Activated T-cell treated with anti-CD3 and anti-CD28 coated beads, Interleukin-2, amount 50 U/mL, for 24 hours (primary cell): ENCODE measurements around the gene GRM7.

Source experiments
- DNase-seq: peaks from one replicate; pipeline ENCODE4 v3.0.0-alpha.2; 2020
- H3K27ac Mint-ChIP-seq: 2 replicates; pipeline ENCODE4 v1.8.0; 2020; ENCODE audit warnings: mild to moderate bottlenecking, mixed read lengths
- H3K27me3 Mint-ChIP-seq: 2 replicates; pipeline ENCODE4 v1.8.0; 2020; ENCODE audit warnings: mixed read lengths
- H3K36me3 Mint-ChIP-seq: 2 replicates; pipeline ENCODE4 v1.8.0; 2020; ENCODE audit warnings: low read depth, mixed read lengths
- H3K4me1 Mint-ChIP-seq: 2 replicates; pipeline ENCODE4 v1.8.0; 2020; ENCODE audit warnings: low read depth, mixed read lengths
- H3K4me3 Mint-ChIP-seq: 2 replicates; pipeline ENCODE4 v1.8.0; 2020; ENCODE audit warnings: mild to moderate bottlenecking, moderate library complexity, mixed read lengths
- H3K9me3 Mint-ChIP-seq: 2 replicates; pipeline ENCODE4 v1.8.0; 2020; ENCODE audit warnings: mixed read lengths

Gene GRM7

GRCh38 chr3:6860954-6861624 is at the start of gene GRM7:
Gene GRM7, plus strand, starts transcription at chr3:6861115.
- H3K27ac Mint-ChIP-seq: no peak within 1 kb of the TSS

GRCh38 chr3:6821411-6821810 is 39.5 kb upstream of the GRM7 start:
- H3K27me3 Mint-ChIP-seq: no peaks in the 10 kb centered on the region
- peaks cover 2% of the 10 kb centered on the region for H3K9me3 Mint-ChIP-seq
- H3K4me1 Mint-ChIP-seq: no peaks in the 10 kb centered on the region
- no peaks in the 10 kb centered on the region for H3K36me3 Mint-ChIP-seq
- H3K27ac Mint-ChIP-seq: no peak overlapping the region
- DNase-seq: no peak
- H3K4me3 Mint-ChIP-seq: no peak overlapping the region

More at GRCh38 chr3:6860954-6861624, at the start of gene GRM7:
- Mint-ChIP-seq H3K4me3 (no peak within 1 kb of the TSS), H3K4me1 (peaks cover 1% of the 10 kb centered on the region), H3K36me3 (no peaks in the 10 kb centered on the region), H3K9me3 (no peaks in the 10 kb centered on the region), H3K27me3 (peaks cover 37% of the 10 kb centered on the region)
- no peak for DNase-seq

- H3K27me3 Mint-ChIP-seq: no peaks in the 10 kb centered on the region
- H3K4me1 Mint-ChIP-seq: no peaks in the 10 kb centered on the region
- no peak overlapping the region for H3K4me3 Mint-ChIP-seq
- no peak for DNase-seq
- no peaks in the 10 kb centered on the region for H3K9me3 Mint-ChIP-seq
- H3K36me3 Mint-ChIP-seq: no peaks in the 10 kb centered on the region
- H3K27ac Mint-ChIP-seq: no peak overlapping the region
Measured at GRCh38 chr3:6825524-6825923, 35.4 kb upstream of the GRM7 start.

GRCh38 chr3:6827453-6827852 is 33.5 kb upstream of the GRM7 start:
- no peak overlapping the region for H3K4me3 Mint-ChIP-seq
- H3K27ac Mint-ChIP-seq: no peak overlapping the region
- no peaks in the 10 kb centered on the region for H3K27me3 Mint-ChIP-seq
- peaks cover 3% of the 10 kb centered on the region for H3K9me3 Mint-ChIP-seq
- H3K4me1 Mint-ChIP-seq: no peaks in the 10 kb centered on the region
- DNase-seq: no peak
- no peaks in the 10 kb centered on the region for H3K36me3 Mint-ChIP-seq

- H3K27me3 Mint-ChIP-seq: no peaks in the 10 kb centered on the region
Measured at GRCh38 chr3:6844723-6845122, 16.2 kb upstream of the GRM7 start.

GRCh38 chr3:6854184-6854583 is 6.7 kb upstream of the GRM7 start:
- H3K27ac Mint-ChIP-seq: no peak overlapping the region

More at GRCh38 chr3:6844723-6845122, 16.2 kb upstream of the GRM7 start:
- Mint-ChIP-seq H3K36me3 (no peaks in the 10 kb centered on the region), H3K4me3 (no peak overlapping the region), H3K9me3 (peaks cover 12% of the 10 kb centered on the region), H3K27ac (no peak overlapping the region), H3K4me1 (no peaks in the 10 kb centered on the region)
- no peak for DNase-seq

GRCh38 chr3:6857510-6857909 is 3.4 kb upstream of the GRM7 start:
- no peaks in the 10 kb centered on the region for H3K9me3 Mint-ChIP-seq
- H3K4me3 Mint-ChIP-seq: no peak overlapping the region
- no peaks in the 10 kb centered on the region for H3K36me3 Mint-ChIP-seq
- peaks cover 1% of the 10 kb centered on the region for H3K4me1 Mint-ChIP-seq
- no peak for DNase-seq
- H3K27ac Mint-ChIP-seq: no peak overlapping the region
- H3K27me3 Mint-ChIP-seq: peaks cover 24% of the 10 kb centered on the region

More at GRCh38 chr3:6854184-6854583, 6.7 kb upstream of the GRM7 start:
- H3K4me1 Mint-ChIP-seq: no peaks in the 10 kb centered on the region
- no peak for DNase-seq
- no peaks in the 10 kb centered on the region for H3K9me3 Mint-ChIP-seq
- no peaks in the 10 kb centered on the region for H3K36me3 Mint-ChIP-seq
- no peaks in the 10 kb centered on the region for H3K27me3 Mint-ChIP-seq
- no peak overlapping the region for H3K4me3 Mint-ChIP-seq

GRCh38 chr3:6860149-6860953 is 564 bp upstream of the GRM7 start:
- H3K36me3 Mint-ChIP-seq: no peaks in the 10 kb centered on the region
- no peak overlapping the region for H3K27ac Mint-ChIP-seq
- H3K4me3 Mint-ChIP-seq: no peak overlapping the region
- peaks cover 1% of the 10 kb centered on the region for H3K4me1 Mint-ChIP-seq
- peaks cover 37% of the 10 kb centered on the region for H3K27me3 Mint-ChIP-seq
- H3K9me3 Mint-ChIP-seq: no peaks in the 10 kb centered on the region
- DNase-seq: no peak

GRCh38 chr3:6861625-6862000 is 698 bp downstream of the GRM7 start:
- H3K4me3 Mint-ChIP-seq: no peak overlapping the region
- H3K27me3 Mint-ChIP-seq: peaks cover 37% of the 10 kb centered on the region
- H3K36me3 Mint-ChIP-seq: no peaks in the 10 kb centered on the region
- H3K9me3 Mint-ChIP-seq: no peaks in the 10 kb centered on the region
- H3K27ac Mint-ChIP-seq: no peak overlapping the region
- peaks cover 1% of the 10 kb centered on the region for H3K4me1 Mint-ChIP-seq
- no peak for DNase-seq

- H3K9me3 Mint-ChIP-seq: no peaks in the 10 kb centered on the region
- no peak overlapping the region for H3K4me3 Mint-ChIP-seq
- H3K4me1 Mint-ChIP-seq: peaks cover 1% of the 10 kb centered on the region
- H3K27me3 Mint-ChIP-seq: peaks cover 37% of the 10 kb centered on the region
- no peaks in the 10 kb centered on the region for H3K36me3 Mint-ChIP-seq
- no peak for DNase-seq
- H3K27ac Mint-ChIP-seq: no peak overlapping the region
Measured at GRCh38 chr3:6862041-6862879, 1.3 kb downstream of the GRM7 start.

GRCh38 chr3:6862880-6863195 is 1.9 kb downstream of the GRM7 start:
- no peak for DNase-seq
- H3K36me3 Mint-ChIP-seq: no peaks in the 10 kb centered on the region
- no peak overlapping the region for H3K4me3 Mint-ChIP-seq
- no peak overlapping the region for H3K27ac Mint-ChIP-seq
- peaks cover 37% of the 10 kb centered on the region for H3K27me3 Mint-ChIP-seq
- H3K9me3 Mint-ChIP-seq: no peaks in the 10 kb centered on the region
- H3K4me1 Mint-ChIP-seq: peaks cover 1% of the 10 kb centered on the region

- Mint-ChIP-seq H3K27ac (no peak overlapping the region), H3K9me3 (peaks cover 6% of the 10 kb centered on the region), H3K27me3 (peaks cover 16% of the 10 kb centered on the region), H3K36me3 (no peaks in the 10 kb centered on the region), H3K4me3 (no peak overlapping the region), H3K4me1 (no peaks in the 10 kb centered on the region)
- no peak for DNase-seq
Measured at GRCh38 chr3:6867269-6867668, 6.4 kb downstream of the GRM7 start.

- Mint-ChIP-seq H3K27ac (no peak overlapping the region), H3K36me3 (no peaks in the 10 kb centered on the region), H3K4me3 (no peak overlapping the region), H3K9me3 (no peaks in the 10 kb centered on the region), H3K27me3 (no peaks in the 10 kb centered on the region), H3K4me1 (no peaks in the 10 kb centered on the region)
- DNase-seq: no peak
Measured at GRCh38 chr3:6878731-6879130, 17.8 kb downstream of the GRM7 start.

- Mint-ChIP-seq H3K4me1 (no peaks in the 10 kb centered on the region), H3K27me3 (no peaks in the 10 kb centered on the region), H3K9me3 (no peaks in the 10 kb centered on the region), H3K4me3 (no peak overlapping the region), H3K27ac (no peak overlapping the region), H3K36me3 (no peaks in the 10 kb centered on the region)
- no peak for DNase-seq
Measured at GRCh38 chr3:6912240-6912639, 51.3 kb downstream of the GRM7 start.

- H3K36me3 Mint-ChIP-seq: no peaks in the 10 kb centered on the region
- H3K27me3 Mint-ChIP-seq: no peaks in the 10 kb centered on the region
- no peak overlapping the region for H3K27ac Mint-ChIP-seq
- H3K4me3 Mint-ChIP-seq: no peak overlapping the region
- H3K4me1 Mint-ChIP-seq: no peaks in the 10 kb centered on the region
- no peak for DNase-seq
- no peaks in the 10 kb centered on the region for H3K9me3 Mint-ChIP-seq
Measured at GRCh38 chr3:6915898-6916297, 55.0 kb downstream of the GRM7 start.
